Stimulated activated CD8-positive, alpha-beta memory T cell treated with anti-CD3 and anti-CD28 coated beads, Interleukin-15, amount 100 ng/mL, for 24 hours (primary cell): Measurements from ENCODE around the gene NABP2.
"Not testable (repeated sequence)": the region's sequence is repeated elsewhere in the genome, so short reads cannot be mapped to it uniquely, and the experiment has no call there.

Source experiments
- DNase-seq: peaks from one replicate; pipeline ENCODE4 v3.0.0-alpha.2; 2020; ENCODE audit warnings: low read depth

The NABP2 gene

DNA sequence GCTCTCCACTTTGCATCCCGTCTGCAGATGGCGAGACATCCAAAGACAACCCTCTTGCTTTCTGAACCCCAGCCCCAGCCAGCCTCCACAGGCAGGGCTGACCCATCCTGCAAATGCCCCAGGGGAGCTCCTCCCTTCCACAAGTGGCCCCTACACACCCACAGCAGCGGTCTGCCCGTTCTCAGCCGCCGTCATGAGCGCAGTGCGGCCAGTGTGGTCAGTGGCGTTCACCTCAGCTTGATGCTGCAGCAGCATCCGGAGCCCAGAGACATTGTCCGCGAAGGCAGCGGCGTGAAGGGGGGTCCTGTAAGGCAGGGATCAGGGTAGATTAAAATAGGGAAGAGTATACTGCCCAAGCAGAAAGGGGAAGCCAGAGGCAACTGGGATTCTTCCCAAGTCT, 20.4 kb downstream of the NABP2 start:
- DNase-seq, result no peak

DNA sequence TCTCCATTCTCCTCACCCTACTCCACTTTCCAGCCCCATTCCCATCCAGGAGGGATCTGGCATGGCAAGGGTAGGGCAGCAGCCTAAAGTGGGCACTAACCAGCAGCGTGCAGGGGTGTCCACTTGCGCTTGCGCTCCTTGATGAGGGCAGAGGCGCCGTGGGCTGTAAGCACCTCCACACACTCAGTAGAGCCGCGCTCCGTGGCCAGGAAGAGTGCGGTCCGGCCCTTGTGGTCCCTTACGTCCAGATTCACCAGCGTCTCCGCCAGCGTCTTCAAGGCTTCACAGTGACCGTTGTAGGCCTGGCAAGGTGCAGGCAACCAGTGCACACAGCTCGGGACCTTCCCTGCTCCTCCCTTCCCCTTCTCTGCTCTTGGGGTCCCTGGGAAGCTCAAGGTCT, 23.8 kb downstream of the NABP2 start:
- no peak for DNase-seq

DNA sequence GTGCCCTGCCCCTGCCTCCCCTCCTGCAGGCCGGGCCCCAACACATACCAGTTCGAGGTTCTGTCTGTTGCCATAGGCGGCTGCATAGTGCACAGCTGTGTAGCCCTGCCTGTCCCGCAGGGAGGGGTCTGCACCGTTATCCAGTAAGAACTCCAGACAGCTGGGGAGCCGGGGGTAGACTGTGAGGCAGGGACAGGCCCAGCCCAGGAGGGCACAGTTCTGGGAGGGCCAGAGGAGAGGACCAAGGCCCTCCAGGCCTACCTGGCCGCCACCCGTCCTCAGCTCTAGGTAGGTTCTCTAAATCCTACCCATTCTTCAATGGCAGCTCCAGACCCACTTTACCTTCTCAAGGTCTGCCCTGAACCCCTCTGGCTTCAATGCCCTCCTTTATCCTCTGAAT, 24.6 kb downstream of the NABP2 start:
- DNase-seq, result no peak

DNA sequence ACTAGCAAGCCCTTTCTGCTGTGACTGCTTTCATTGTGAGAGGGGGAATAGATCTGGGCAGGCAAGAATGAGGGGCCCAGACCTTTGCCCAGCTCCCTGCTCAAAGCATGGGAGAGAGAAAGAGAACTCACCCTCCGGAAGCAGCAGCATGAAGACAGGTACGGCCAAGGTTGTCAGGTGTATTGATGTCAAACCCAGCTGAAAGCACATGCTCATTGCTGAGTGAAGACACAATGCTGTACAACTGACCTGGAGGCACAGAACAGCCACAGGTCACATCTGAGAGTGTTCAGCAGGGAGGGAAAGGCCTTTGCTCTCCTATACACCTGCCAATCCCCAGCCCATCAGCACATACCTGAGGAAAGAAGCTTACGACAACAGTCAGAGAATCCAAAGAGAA, 28.5 kb downstream of the NABP2 start:
- no peak for DNase-seq

DNA sequence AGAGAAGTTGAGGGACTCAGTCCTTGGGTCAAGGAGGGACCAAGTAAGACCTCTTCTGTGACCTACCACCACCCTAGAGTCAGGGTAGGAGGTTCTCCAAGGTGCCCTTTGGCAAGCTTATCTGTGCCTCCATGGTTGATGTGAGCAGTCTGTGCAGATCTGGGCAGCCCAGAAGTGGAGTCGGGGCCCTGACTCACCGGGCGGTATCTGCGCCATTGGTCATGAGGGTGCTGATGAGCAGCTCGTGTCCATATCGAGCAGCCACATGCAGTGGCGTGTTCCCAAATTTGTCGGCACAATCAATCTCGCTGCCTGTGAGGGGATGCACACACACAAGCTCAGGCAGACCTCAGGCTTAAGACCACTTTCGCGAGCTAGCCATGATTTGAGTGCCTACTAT, 28.9 kb downstream of the NABP2 start:
- no peak for DNase-seq

DNA sequence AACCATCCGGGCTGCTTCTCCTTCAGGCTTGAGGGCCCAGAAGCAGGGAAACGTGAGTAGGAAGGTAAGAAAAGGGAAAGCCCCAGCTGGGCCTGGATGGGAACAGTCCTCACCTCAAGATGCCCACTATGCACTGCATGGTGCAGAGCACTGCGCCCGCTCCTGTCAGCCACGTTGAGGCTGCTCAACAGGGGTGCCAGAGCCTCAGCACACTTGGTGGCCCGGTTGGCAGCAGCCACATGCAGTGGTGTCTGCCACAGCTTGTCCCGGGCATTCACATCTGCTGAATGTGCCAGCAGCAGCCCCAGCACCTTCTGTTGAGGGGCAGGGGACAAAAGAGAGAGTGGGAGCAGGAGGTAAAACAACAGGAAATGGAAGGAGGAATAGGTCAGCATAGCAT, 31.5 kb downstream of the NABP2 start:
- no peak for DNase-seq

DNA sequence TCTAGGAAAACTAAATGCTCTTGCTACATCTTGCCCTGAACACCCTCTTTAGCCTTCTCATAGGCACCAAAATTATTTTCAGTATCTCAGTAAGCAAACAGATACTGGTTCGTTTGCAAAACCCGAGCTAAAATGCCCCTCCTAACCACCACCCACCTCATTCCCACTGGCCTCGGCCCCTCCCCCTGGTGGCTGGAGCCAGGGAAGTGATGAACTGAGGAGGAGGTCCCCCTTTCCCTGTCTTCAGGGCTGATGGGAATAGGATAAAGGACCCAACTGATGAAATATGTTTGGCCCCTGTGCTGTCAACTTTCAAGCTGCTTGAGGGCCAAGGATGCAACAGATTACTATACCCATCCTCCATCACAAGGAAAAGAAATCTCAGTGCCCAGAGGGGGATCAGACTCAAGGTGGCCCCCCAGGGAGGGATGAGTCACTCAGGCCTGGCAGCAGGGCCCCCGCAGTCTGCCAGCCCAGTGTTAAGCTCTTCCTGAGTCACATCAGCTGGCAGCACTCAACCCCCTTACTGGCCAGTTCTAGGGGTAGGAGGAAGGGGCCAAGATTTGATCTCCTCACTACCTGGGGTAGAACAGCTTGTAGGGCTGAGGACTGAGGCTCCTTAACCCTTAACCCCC, 32.3 kb downstream of the NABP2 start:
- DNase-seq, result no peak

DNA sequence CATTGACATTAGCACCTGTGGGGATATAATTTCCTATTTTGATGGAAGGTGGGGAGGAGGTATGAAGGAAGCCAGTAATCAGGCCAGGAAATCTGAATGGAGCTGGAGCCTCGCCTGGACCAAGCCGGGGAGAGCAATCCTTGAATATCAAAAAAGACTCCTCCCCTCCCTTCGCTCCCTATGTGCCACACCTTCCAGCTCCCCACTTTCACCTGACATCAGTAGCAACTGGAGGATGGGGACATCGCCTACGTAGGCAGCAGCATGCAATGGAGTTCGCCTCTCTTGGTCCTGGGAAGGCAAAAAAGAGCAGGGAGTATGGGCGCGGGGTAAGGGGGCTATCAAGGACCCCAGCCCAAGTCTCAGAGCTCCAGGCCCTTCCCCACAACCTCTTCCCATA, 32.9 kb downstream of the NABP2 start:
- no peak for DNase-seq

DNA sequence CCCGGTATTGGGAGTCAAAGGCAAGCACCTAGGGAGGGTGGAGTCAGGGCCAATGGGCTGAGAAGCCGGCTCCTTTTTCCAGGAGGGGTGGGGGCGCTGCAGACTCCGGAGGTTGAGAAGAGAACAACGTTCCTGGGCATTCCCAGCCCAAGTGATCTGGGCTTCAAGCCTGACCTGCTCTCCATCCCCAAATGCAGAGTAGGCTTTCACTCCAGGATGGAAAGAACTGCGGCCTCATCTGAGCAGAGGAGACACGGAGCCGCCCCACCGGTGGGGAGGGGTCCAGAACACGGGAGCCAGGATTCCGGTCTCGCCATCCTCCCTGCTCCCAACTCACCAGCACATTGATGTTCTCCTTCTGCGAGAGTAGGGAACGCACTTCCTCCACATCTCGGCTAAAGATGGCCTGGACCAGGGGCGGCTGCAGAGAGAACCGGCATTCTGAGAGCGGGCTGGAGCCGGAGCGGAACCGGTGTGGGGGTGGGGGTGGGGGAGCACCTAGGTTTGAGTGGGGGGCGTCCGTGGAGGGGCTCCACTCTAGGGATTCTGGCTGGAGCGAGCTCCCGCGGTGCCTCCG, 33.4 kb downstream of the NABP2 start:
- no peak for DNase-seq

DNA sequence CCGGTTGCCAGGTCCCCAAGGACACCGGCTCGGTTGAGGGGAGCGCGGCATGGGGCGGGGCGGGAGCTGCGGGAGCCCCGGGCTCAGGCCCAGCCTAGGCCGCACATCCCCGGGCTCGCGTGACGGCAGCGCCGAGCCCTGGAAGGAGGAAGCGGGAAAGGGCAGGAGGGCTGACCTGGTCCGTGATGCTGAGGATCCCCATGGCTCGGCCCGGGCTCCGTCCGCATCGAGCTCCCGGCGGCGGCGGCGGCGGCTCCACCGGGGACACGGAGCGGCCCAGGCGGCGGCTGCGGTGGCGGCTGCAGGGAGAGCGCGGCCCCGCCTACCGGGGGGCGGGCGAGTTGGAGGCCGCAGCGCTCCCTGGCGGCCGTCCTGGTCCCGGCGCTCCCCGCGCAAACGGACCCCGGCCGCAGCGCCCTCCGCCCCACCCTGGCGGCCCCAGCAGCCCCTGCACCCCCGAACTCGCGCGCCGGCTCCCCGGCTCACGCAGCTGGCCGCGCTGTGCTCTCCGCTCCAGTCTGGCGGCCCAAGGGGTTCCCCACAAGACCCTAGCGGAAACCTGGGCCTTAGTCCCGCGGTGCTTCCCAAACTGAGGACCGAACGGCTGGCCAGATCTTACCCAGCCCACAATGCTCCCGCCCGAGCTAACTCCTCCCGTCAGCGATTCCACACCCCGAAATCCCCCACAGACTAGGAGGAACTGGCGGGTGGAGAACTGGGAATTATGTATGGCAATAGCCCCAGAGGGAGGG, 34.1 kb downstream of the NABP2 start, which contains the start of gene ANKRD52:
ANKRD52 (minus strand) TSS at position 317 of the 752 bp plus-strand sequence; CDS start at position 202, 115 bp downstream.
- DNase-seq, result peak; percentile 57

DNA sequence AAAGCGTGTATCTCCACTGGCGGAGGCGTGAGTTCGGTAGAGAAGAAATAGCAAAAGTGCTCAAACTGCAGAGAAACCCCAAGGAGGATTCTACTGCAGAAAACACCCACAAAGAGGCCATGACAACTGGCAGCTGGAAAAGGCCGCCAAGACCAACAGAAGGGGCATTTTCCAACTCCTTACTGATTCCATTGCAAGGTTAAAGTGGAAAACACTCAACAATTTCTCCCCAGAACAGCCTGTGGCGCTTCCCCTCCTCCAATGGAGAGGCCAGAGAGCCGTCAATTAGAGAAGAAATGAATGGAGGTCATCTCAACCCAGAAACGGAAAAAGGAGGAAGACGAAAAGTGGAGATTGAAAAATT, 34.7 kb downstream of the NABP2 start:
- no peak for DNase-seq

DNA sequence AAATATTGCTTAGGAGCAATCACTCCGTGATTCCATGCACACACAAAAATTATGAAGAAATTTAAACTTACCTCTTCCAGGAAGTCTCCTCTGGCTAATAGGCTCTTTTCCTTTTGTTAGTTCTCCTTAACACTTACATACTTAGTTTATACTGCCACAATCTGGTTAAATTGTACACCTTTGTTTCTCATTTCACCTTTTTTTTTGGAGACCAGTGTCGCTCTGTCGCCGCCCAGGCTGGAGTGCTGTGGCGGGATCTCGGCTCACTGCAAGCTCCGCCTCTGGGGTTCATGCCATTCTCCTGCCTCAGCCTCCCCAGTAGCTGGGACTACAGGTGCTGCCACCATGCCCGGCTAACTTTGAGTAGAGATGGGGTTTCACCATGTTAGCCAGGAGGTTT, 36.2 kb downstream of the NABP2 start:
- DNase-seq, result no peak

DNA sequence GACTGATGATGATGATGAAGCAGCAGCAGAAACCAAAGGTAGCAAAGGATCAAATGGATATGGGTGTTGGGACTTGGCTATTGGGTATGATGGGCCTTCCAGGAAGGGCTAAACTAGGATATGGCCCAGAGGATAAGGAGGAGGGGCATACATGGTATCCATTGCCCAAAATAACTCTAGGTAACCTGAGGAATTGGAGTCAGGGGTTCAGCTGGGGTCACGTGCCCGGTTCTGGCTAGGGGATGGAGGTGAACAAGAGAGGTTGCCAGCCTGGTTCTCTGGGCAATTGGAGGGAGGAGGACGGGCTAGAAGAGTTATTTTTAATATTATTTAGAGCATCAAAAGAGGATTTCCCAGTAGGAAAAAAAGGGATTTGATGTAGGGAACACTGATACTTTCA, 36.8 kb downstream of the NABP2 start:
- DNase-seq, result no peak

DNA sequence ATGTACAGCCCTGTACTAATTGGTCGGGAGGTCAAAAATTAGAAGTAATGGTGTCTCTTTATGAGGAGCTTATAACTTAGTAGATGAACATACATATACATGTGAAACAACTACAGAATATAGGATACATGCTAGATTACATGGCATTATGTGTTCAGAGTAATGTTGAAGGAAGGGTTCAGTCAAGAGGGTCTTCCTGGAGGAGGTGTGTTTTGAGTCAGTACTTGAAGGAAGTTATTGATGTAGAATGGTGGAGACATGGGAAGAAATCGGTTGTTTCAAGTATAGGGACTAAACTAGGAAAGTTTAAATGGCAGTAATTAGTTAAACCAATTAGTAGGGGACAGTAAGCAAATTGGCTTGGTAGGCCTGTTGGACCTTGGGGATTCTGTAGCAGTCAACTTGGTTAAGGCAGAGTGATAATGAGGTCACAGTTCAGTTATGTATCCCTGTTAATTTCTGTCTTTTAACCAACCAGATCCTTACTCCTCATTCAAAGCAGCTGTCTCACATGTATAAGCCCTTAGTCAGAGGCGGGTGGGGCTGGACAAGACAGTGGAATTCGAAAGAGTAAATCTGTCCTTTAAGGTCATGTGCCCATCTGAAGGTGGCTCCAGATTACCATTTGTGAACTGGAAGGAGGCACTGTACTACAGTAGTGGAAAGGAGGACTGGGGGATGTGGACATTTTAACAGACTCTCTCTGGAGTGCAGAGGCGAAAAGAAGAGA, 37.5 kb downstream of the NABP2 start:
- no peak for DNase-seq

DNA sequence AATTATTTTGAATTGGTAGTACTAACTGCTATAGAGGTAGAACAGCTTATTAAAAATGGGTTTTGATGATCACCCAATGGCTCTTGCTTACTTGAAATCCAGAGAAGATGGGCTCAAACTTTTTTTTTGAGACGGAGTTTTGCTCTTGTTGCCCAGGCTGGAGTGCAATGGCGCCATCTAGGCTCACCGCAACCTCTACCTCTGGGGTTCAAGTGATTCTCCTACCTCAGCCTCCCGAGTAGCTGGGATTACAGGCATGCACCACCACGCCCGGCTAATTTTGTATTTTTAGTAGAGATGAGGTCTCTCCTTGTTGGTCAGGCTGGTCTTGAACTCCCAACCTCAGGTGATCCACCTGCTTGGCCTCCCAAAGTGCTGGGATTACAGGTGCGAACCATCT, 38.8 kb downstream of the NABP2 start:
- DNase-seq, result not testable (repeated sequence)

DNA sequence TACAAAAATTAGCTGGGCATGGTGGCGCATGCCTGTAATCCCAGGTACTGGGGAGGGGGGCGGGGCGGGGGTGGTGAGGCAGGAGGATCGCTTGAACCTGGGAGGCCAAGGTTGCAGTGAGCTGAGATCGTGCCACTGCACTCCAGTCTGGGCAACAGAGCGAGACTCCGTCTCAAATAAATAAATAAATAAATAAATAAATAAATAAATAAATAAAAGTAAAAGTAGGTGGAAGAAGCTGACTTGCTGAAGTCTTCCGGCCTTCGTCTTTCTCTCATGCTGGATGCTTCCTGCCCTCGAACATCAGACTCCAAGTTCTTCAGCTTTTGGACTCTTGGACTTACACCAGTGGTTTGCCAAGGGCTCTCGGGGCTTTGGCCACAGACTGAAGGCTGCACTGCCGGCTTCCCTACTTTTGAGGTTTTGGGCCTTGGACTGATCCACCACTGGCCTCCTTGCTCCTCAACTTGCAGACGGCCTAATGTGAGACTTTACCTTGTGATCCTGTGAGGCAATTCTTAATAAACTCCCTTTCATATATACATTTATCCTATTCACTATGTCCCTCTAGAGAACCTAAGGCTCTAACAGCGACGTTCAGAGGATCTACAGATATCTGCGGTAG, 42.0 kb downstream of the NABP2 start:
- not testable (repeated sequence) for DNase-seq

DNA sequence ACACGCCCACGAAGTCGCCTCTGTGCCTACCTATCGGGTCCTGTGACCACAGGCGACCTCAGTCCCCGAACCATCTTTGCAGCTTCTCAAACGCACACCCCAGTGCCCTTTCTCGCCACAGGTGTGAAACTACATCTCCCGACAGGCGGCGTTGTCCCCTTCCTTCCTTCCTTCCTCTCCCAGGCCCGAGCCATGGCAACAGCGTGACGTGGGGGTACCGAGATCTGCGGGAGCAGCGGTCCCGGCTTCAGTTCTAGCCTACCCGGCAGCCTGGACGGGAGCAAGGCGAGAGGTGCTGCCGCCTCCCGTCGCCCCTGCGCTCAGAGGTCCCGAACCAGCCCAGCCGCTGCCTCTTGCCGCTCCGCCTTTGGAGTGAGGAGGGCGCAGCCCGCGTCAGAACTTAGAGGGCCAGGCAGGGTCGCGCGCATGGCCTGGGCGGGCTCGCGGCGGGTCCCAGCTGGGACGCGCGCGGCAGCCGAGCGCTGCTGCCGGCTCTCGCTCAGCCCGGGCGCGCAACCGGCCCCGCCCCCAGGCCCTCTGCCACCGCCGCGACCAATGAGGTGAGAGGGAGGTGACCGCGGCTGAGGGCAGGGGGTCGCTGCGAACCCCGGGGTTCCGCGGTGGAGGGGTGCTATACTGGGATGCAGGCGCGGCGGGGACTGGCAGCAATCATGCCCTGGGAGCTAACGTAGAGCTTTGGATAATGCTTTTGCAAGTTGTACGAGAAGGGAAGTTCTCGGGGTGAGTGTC, 42.7 kb downstream of the NABP2 start, which contains the start of gene COQ10A:
COQ10A (plus strand) TSS at position 250 of the 750 bp plus-strand sequence; CDS start at position 427, 177 bp downstream.
- DNase-seq, result peak; percentile 70

DNA sequence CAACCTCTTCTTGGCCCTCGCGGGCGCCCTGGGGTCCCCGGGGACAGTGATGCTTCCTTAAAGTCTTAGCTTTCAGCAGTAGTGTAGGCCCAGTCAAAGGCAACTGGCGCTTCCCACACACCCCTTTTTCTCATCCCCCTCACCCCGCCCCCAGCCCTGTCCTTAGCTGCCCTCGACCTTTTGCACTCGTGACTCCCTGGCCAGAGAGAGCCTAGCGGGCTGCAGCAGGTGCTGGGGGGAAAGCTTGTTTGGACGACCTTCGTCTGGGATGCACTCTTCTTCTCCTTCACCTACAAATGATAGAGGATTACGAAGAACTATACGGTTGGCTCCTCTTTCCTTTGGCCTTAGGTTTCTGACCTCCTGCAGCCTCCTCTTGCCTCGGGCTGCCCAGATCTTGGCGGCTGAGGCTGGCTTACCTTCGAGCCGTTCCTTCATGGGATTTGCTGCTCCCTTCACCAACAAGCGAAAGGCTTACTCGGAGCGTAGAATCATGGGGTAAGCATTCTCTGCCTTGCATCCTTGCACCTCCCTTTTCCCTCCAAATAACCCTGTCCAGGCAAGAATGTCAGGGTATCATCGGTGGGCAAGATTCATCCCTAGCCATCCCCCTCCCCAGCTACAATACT, 43.4 kb downstream of the NABP2 start:
- DNase-seq, result no peak

DNA sequence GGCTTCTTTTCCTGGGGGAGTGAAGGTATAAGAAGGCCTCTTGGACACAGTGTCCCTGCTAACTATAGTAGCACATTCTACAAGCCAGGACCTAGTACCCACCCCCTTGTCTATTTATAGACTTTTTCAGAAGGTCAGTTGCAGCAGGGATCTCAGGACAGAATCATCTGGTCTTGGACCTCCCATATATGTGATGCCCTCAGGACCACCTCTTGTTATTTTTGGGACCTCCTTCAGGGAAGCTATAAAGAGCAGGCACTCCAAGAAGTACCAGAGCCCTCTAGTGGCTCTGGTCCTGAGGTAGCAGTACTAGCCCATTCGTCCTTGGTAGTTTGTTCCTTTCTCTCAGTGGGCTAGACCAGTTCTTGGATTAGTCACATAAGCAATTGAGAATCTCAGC, 46.9 kb downstream of the NABP2 start:
- no peak for DNase-seq

DNA sequence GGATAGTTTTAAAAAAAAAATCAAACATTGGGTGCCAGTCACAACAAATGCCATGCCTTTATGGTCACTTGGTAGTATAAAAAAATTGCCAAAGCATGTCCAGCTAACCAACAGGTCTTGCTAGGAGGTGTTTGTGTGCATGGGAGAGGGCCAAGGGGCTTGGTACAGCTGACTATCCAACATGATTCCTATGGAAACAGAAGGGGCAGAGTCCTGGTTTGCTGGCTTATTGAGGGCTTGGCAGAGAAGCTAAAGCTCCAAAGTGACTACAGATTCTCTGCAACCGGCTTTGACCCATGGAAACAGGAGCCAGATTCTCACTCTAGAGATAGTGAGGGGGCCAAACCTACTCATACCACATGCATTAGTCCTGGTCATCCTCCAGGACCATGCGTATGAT, 48.3 kb downstream of the NABP2 start:
- not testable (repeated sequence) for DNase-seq

DNA sequence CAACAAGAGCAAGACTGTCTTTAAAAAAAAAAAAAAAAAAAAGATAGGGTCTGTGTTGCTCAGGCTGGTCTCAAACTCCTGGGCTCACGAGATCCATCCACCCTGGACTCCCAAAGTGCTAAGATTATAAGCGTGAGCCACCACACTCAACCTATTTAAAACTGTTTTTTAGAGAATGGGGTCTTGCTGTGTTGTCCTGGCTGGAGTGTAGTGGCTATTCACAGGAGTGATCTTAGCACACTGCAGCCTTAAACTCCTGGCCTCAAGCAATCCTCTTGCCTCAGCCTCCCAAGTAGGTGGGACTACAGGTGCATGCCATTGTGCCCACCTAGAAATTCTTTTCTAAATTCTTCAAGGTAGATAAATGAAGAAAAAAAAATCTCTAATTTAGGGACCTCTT, 50.2 kb downstream of the NABP2 start:
- DNase-seq, result no peak
